ENCODE data around the gene FZD1.

The FZD1 gene

GRCh38 chr7:91265693-91266066 is 1.4 kb downstream of the FZD1 start:
- no peak for DNase-seq

- no peak for DNase-seq
Measured at GRCh38 chr7:91266067-91266688, 1.9 kb downstream of the FZD1 start.

GRCh38 chr7:91266689-91267090 is 2.5 kb downstream of the FZD1 start:
- no peak for DNase-seq

GRCh38 chr7:91267171-91267955 is 3.1 kb downstream of the FZD1 start:
- no peak for DNase-seq

- DNase-seq = no peak
Measured at GRCh38 chr7:91270372-91270771, 6.1 kb downstream of the FZD1 start.

GRCh38 chr7:91276909-91277308 is 12.7 kb downstream of the FZD1 start:
- DNase-seq = no peak

GRCh38 chr7:91280185-91280584 is 16.0 kb downstream of the FZD1 start:
- DNase-seq = no peak

GRCh38 chr7:91280604-91281003 is 16.4 kb downstream of the FZD1 start:
- no peak for DNase-seq

- DNase-seq = no peak
Measured at GRCh38 chr7:91285696-91286355, 21.6 kb downstream of the FZD1 start.

GRCh38 chr7:91286432-91286831 is 22.2 kb downstream of the FZD1 start:
- DNase-seq = no peak

GRCh38 chr7:91287371-91288084 is 23.3 kb downstream of the FZD1 start:
- no peak for DNase-seq

- no peak for DNase-seq
Measured at GRCh38 chr7:91288208-91288824, 24.1 kb downstream of the FZD1 start.

- no peak for DNase-seq
Measured at GRCh38 chr7:91289633-91290254, 25.5 kb downstream of the FZD1 start.

GRCh38 chr7:91291302-91291701 is 27.1 kb downstream of the FZD1 start:
- no peak for DNase-seq

- DNase-seq = no peak
Measured at GRCh38 chr7:91291902-91292301, 27.7 kb downstream of the FZD1 start.

- DNase-seq = no peak
Measured at GRCh38 chr7:91292506-91292905, 28.3 kb downstream of the FZD1 start.

GRCh38 chr7:91293136-91293535 is 28.9 kb downstream of the FZD1 start:
- DNase-seq = no peak

GRCh38 chr7:91293840-91294239 is 29.6 kb downstream of the FZD1 start:
- no peak for DNase-seq

GRCh38 chr7:91294639-91295220 is 30.5 kb downstream of the FZD1 start:
- no peak for DNase-seq

- DNase-seq = no peak
Measured at GRCh38 chr7:91295576-91295975, 31.3 kb downstream of the FZD1 start.

- no peak for DNase-seq
Measured at GRCh38 chr7:91297939-91298338, 33.7 kb downstream of the FZD1 start.

All from activated effector memory CD4-positive, alpha-beta T cell treated with Interleukin-2 at 50 U/mL for 16 hours (primary cell).